Panc1 (cell line): Measurements from ENCODE around the gene FAM20B.

Source experiments
- CTCF ChIP-seq: fragments of 450-650 bp; IDR thresholded peaks from 2 replicates; pipeline ENCODE4 v1.5.1; 2017; ENCODE audit warnings: mild to moderate bottlenecking
- POLR2AphosphoS5 ChIP-seq: IDR thresholded peaks from 2 replicates; pipeline ENCODE4 v1.6.1; 2012; ENCODE audit warnings: mild to moderate bottlenecking, low read depth, low read length, moderate library complexity
- TF ChIP-seq, protein P1 (sequence below), 2 experiments: IDR thresholded peaks; 2 replicates each; pipeline ENCODE4 v1.6.1; 2011 to 2012; ENCODE audit warnings: low read depth in 2 of 2, control low read depth in 1 of 2, low read length in 1 of 2, mild to moderate bottlenecking in 1 of 2, moderate library complexity in 1 of 2; ENCODE audit not compliant: insufficient read depth in 1 of 2

GRCh38 chr1:179002552-179003345 is 22.9 kb upstream of the FAM20B start:
- no peak for TF ChIP-seq POLR2AphosphoS5
- TF ChIP-seq, protein P1, sequence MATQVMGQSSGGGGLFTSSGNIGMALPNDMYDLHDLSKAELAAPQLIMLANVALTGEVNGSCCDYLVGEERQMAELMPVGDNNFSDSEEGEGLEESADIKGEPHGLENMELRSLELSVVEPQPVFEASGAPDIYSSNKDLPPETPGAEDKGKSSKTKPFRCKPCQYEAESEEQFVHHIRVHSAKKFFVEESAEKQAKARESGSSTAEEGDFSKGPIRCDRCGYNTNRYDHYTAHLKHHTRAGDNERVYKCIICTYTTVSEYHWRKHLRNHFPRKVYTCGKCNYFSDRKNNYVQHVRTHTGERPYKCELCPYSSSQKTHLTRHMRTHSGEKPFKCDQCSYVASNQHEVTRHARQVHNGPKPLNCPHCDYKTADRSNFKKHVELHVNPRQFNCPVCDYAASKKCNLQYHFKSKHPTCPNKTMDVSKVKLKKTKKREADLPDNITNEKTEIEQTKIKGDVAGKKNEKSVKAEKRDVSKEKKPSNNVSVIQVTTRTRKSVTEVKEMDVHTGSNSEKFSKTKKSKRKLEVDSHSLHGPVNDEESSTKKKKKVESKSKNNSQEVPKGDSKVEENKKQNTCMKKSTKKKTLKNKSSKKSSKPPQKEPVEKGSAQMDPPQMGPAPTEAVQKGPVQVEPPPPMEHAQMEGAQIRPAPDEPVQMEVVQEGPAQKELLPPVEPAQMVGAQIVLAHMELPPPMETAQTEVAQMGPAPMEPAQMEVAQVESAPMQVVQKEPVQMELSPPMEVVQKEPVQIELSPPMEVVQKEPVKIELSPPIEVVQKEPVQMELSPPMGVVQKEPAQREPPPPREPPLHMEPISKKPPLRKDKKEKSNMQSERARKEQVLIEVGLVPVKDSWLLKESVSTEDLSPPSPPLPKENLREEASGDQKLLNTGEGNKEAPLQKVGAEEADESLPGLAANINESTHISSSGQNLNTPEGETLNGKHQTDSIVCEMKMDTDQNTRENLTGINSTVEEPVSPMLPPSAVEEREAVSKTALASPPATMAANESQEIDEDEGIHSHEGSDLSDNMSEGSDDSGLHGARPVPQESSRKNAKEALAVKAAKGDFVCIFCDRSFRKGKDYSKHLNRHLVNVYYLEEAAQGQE (IDR thresholded peaks at IDR 0.05; ENCODE audit: insufficient read depth in 1 of 2, low read depth in 2 of 2, low read length in 1 of 2) = no peak
- TF ChIP-seq CTCF = peak; percentile 94
